K562 (cell line): Measurements from ENCODE around the gene STON1. TPM values are rescaled to one million over a fixed set of nuclear protein-coding genes. Genes with fewer than 3 reads are reported as not detected.

Experiments
- ATAC-seq: fragments of 200-7000 bp; cut with Tn5 transposase; 3 replicates; pipeline ENCODE4 v1.9.1; 2020; ENCODE audit warnings: moderate library complexity
- BruUV-seq: library from RNA; stranded (reverse); fragments of 400-500 nt; replicated peaks from 2 replicates; lab custom pipeline; 2021; lab: Mats Ljungman, UMichigan
- CTCF ChIA-PET: fragments of 300-600 bp; formaldehyde crosslinking; extraction: SDS; loops from one replicate; lab custom pipeline; 2021; ENCODE audit warnings: low intra/inter-chr PET ratio; lab: Yijun Ruan, JAX
- POLR2A ChIA-PET: fragments of 300-600, 350-650 bp; sonication (Branson Sonifier 250); formaldehyde crosslinking; extraction: SDS; loops from one replicate; lab custom pipeline; 2021; ENCODE audit warnings: antibody characterized with exemption, inconsistent platforms; lab: Yijun Ruan, JAX
- DNase-seq, 4 experiments: peaks; one replicate each; pipeline versions ENCODE4 v3.0.0 to v3.0.0-alpha.2; 2011 to 2018; ENCODE audit warnings: low spot score in 3 of 4, mixed read lengths in 3 of 4; ENCODE audit errors: extremely low read depth in 1 of 4
- FAIRE-seq: peaks from 2 replicates; lab custom pipeline; 2011; peaks lifted over from hg19 to GRCh38; lab: Jason Lieb, UNC
- H2AFZ ChIP-seq: 2 replicates; pipeline ENCODE4 v1.6.0; 2011; ENCODE audit warnings: low read depth, low read length, control low read depth, inconsistent platforms
- H3K27ac ChIP-seq: fragments of 200-600 bp; 3 replicates; pipeline ENCODE4 v1.8.0; 2011; ENCODE audit warnings: low read depth, mild to moderate bottlenecking, control low read depth, inconsistent platforms, low read length, moderate library complexity, mixed read lengths; ENCODE audit errors: extremely low read depth
- H3K27me3 ChIP-seq, 2 experiments: fragments of 300-600 bp in 1 of 2; 2 replicates in 1 of 2; 3 replicates in 1 of 2; pipeline versions ENCODE4 v1.6.0 to v1.8.0; 2011; ENCODE audit warnings: inconsistent platforms in 2 of 2, low read length in 2 of 2, mild to moderate bottlenecking in 1 of 2, mixed read lengths in 1 of 2, moderate library complexity in 1 of 2; ENCODE audit not compliant: control insufficient read depth in 2 of 2, insufficient read depth in 2 of 2
- H3K36me3 ChIP-seq: fragments of 300-600 bp; 3 replicates; pipeline ENCODE4 v1.8.0; 2011; ENCODE audit warnings: mild to moderate bottlenecking, low read length, inconsistent platforms; ENCODE audit not compliant: control insufficient read depth, insufficient read depth
- H3K4me1 ChIP-seq, 2 experiments: fragments of 200-600 bp in 1 of 2; replicated peaks in 1 of 2; 2 replicates in 1 of 2; 3 replicates in 1 of 2; pipeline versions ENCODE4 v1.5.1 to v1.8.0; 2011; ENCODE audit warnings: inconsistent platforms in 2 of 2, low read length in 2 of 2, mild to moderate bottlenecking in 1 of 2, mixed read lengths in 1 of 2, moderate library complexity in 1 of 2; ENCODE audit not compliant: control insufficient read depth in 2 of 2, insufficient read depth in 2 of 2
- H3K4me2 ChIP-seq: 2 replicates; pipeline ENCODE4 v1.6.1; 2011; ENCODE audit warnings: low read length, control low read depth, inconsistent platforms, mixed read lengths; ENCODE audit not compliant: insufficient read depth
- H3K4me3 ChIP-seq: fragments of 200-600 bp; sonication (generic), shearing (Covaris generic); 2 replicates; pipeline ENCODE4 v1.5.1; 2016; ENCODE audit warnings: control low read depth, inconsistent platforms
- H3K79me2 ChIP-seq: fragments of 200-600 bp; 3 replicates; pipeline ENCODE4 v1.8.0; 2011; ENCODE audit warnings: low read length, inconsistent platforms; ENCODE audit not compliant: control insufficient read depth, insufficient read depth
- H3K9ac ChIP-seq, 2 experiments: 2 replicates each; pipeline versions ENCODE4 v1.6.0 to v1.6.1; 2011; ENCODE audit warnings: low read depth in 2 of 2, low read length in 2 of 2, control low read depth in 1 of 2, inconsistent platforms in 1 of 2, mild to moderate bottlenecking in 1 of 2, mixed read lengths in 1 of 2; ENCODE audit not compliant: insufficient read depth in 1 of 2
- H3K9me1 ChIP-seq: one replicate; pipeline ENCODE4 v1.6.0; 2011; ENCODE audit warnings: inconsistent platforms, mild to moderate bottlenecking, low read length, moderate library complexity; ENCODE audit not compliant: control insufficient read depth, insufficient read depth
- H3K9me3 ChIP-seq: replicated peaks from 2 replicates; pipeline ENCODE4 v1.5.1; 2011; ENCODE audit warnings: low read depth, low read length, inconsistent platforms; ENCODE audit not compliant: control insufficient read depth, insufficient read depth
- H4K20me1 ChIP-seq: replicated peaks from 2 replicates; pipeline ENCODE4 v1.6.1; 2011; ENCODE audit warnings: low read length, inconsistent platforms, mixed read lengths; ENCODE audit not compliant: control insufficient read depth, insufficient read depth
- EP400 ChIP-seq: fragments of 450-650 bp; IDR thresholded peaks from 2 replicates; pipeline ENCODE4 v1.6.1; 2017; ENCODE audit warnings: antibody characterized with exemption, mild to moderate bottlenecking, moderate library complexity
- HDAC6 ChIP-seq: IDR thresholded peaks from 2 replicates; pipeline ENCODE4 v1.6.1; 2012; ENCODE audit warnings: low read depth, mild to moderate bottlenecking, control low read depth, inconsistent platforms, low read length, moderate library complexity
- JUND ChIP-seq, 2 experiments: IDR thresholded peaks; 2 replicates in 1 of 2; 3 replicates in 1 of 2; pipeline ENCODE4 v1.6.1; 2011; ENCODE audit warnings: borderline replicate concordance in 2 of 2, low read depth in 2 of 2, low read length in 2 of 2, improper control_type of control experiment in 1 of 2, missing biosample characterization in 1 of 2, missing genetic modification characterization in 1 of 2, missing genetic modification reagents in 1 of 2
- KAT7 ChIP-seq: sonication (generic); formaldehyde crosslinking; IDR thresholded peaks from 2 replicates; pipeline ENCODE4 v1.8.0; 2022; ENCODE audit warnings: missing genetic modification reagents, mild to moderate bottlenecking, borderline replicate concordance
- MLX ChIP-seq, 2 experiments: fragments of 450-650 bp in 1 of 2; sonication (generic) in 1 of 2; formaldehyde crosslinking; conservative IDR thresholded peaks; 2 replicates each; pipeline versions ENCODE4 v1.4.0 to v1.8.1; 2020 to 2022; ENCODE audit warnings: mild to moderate bottlenecking in 1 of 2, missing genetic modification reagents in 1 of 2
- MYBL2 ChIP-seq, 2 experiments: fragments of 450-650 bp in 1 of 2; sonication (generic) in 1 of 2; formaldehyde crosslinking in 1 of 2; IDR thresholded peaks; 2 replicates each; pipeline versions ENCODE4 v1.6.1 to v1.8.1; 2017 to 2022; ENCODE audit warnings: borderline replicate concordance in 1 of 2, inconsistent platforms in 1 of 2, low read depth in 1 of 2, mild to moderate bottlenecking in 1 of 2, missing genetic modification reagents in 1 of 2, moderate library complexity in 1 of 2
- NONO ChIP-seq, 2 experiments: fragments of 200-400 bp in 1 of 2; fragments of 450-650 bp in 1 of 2; formaldehyde crosslinking in 1 of 2; IDR thresholded peaks; 2 replicates each; pipeline ENCODE4 v1.6.1; 2017; ENCODE audit warnings: low read depth in 2 of 2, mild to moderate bottlenecking in 2 of 2, moderate library complexity in 2 of 2, low read length in 1 of 2
- TAL1 ChIP-seq: fragments of 450-650 bp; IDR thresholded peaks from 2 replicates; pipeline ENCODE4 v1.6.1; 2016; ENCODE audit warnings: mild to moderate bottlenecking
- TBP ChIP-seq: optimal IDR thresholded peaks from 2 replicates; pipeline ENCODE3; 2011; ENCODE audit warnings: low read depth, low read length, improper control_type of control experiment
- TRIM28 ChIP-seq: fragments of 450-650 bp; IDR thresholded peaks from 2 replicates; pipeline ENCODE4 v1.6.1; 2017
- YY1 ChIP-seq, 3 experiments: IDR thresholded peaks; 2 replicates each; pipeline ENCODE4 v1.6.1; 2011; ENCODE audit warnings: low read length in 2 of 3, mild to moderate bottlenecking in 2 of 3, moderate library complexity in 2 of 3, borderline replicate concordance in 1 of 3, control low read depth in 1 of 3, low read depth in 1 of 3; ENCODE audit not compliant: insufficient read depth in 3 of 3, insufficient replicate concordance in 2 of 3, control insufficient read depth in 1 of 3, insufficient read length in 1 of 3; ENCODE audit errors: extremely low read depth in 1 of 3
- ZNF41 ChIP-seq: fragments of 250-450 bp; sonication (Bioruptor Pico); conservative IDR thresholded peaks from 2 replicates; pipeline ENCODE4 v1.4.0; 2020; ENCODE audit warnings: mild to moderate bottlenecking
- WGBS: fragments of 100-300 bp; shearing (Covaris generic); methylation state at CpG from one replicate; pipeline ENCODE4 v1.1.6; 2016; ENCODE audit warnings: low coverage, mixed read lengths; ENCODE audit not compliant: insufficient coverage; ENCODE audit errors: missing lambda C conversion rate; 5-methylcytosine and 5-hydroxymethylcytosine counted together
- in situ Hi-C: fragments of 300-500 bp; cut with MboI; formaldehyde crosslinking; loops from 4 replicates; pipeline ENCODE4 v1.15.0; 2018; ENCODE audit warnings: inconsistent platforms, mixed read lengths
- intact Hi-C: fragments of 100-400 bp; cut with micrococcal nuclease; formaldehyde crosslinking; loops from 2 replicates; pipeline ENCODE4 v1.14.2; 2022
- polyA plus RNA-seq, 8 experiments: library from polyadenylated mRNA; depleted of rRNA in 4 of 8; stranded (reverse) in 5 of 8; unstranded in 3 of 8; fragments of >200 nt; fragmentation: Nextera tagmentation in 2 of 8; fragmentation: Illumina TruSeq in 1 of 8; extraction: Ambion mirVana in 2 of 8; extraction: Trizol in 1 of 8; gene quantifications; 2 replicates each; pipeline versions ENCODE4 v1.2.1 to v1.2.3, GENCODE V29; 2011 to 2014; ENCODE audit warnings: inconsistent platforms in 1 of 8, missing spikeins in 1 of 8
- total RNA-seq, 7 experiments: library from RNA; depleted of rRNA in 6 of 7; stranded (reverse); fragments of >200 nt in 6 of 7; fragmentation: Illumina TruSeq in 2 of 7; extraction: Trizol in 2 of 7; gene quantifications; 2 replicates each; pipeline versions ENCODE4 v1.2.1 to v1.2.3, GENCODE V29; 2011 to 2021; ENCODE audit warnings: low replicate concordance in 1 of 7

STON1 gene
- total and polyA plus RNA-seq, 9 of the 15 experiments (the other 6 are each of a cell fraction or from before 2014, with no cell fraction given) = 0.07 to 1.2 (median 0.55) TPM

GRCh38 chr2:48558456-48558855 is 28.5 kb downstream of the STON1 start:
- H2AFZ ChIP-seq = no peak overlapping the region
- DNase-seq = no peak
- H3K9ac ChIP-seq = no peak overlapping the region
- CTCF ChIA-PET = no interaction called here
- H4K20me1 ChIP-seq = no peaks in the 10 kb centered on the region
- FAIRE-seq = no peak
- no peak overlapping the region for H3K4me3 ChIP-seq
- no peaks in the 10 kb centered on the region for H3K36me3 ChIP-seq
- 0% methylated on average over 1 of the region's 1 CpG for WGBS
- TF ChIP-seq TRIM28 = no peak
- peaks cover 0 to 20% of the 10 kb centered on the region in 2 experiments; a peak in 3 of 5 replicates for H3K27me3 ChIP-seq
- no TSS peak for BruUV-seq
- H3K27ac ChIP-seq = no peak overlapping the region
- ATAC-seq = no peak
- H3K9me3 ChIP-seq = no peaks in the 10 kb centered on the region
- no peaks in the 10 kb centered on the region for H3K4me1 ChIP-seq
- H3K9me1 ChIP-seq = no peaks in the 10 kb centered on the region
- intact Hi-C loops = no loop called here
- in situ Hi-C loops = no loop called here
- no peaks in the 10 kb centered on the region for H3K79me2 ChIP-seq
- H3K4me2 ChIP-seq = no peak overlapping the region
- POLR2A ChIA-PET = interaction anchor here (0.5 to 1.9 kb wide), 2 partner anchors 12 to 75 kb away, joined by 3 to 4 read pairs; no protein-coding TSS in a partner anchor

- H4K20me1 ChIP-seq = no peaks in the 10 kb centered on the region
- H3K9me3 ChIP-seq = no peaks in the 10 kb centered on the region
- ChIA-PET POLR2A (interaction anchor here (0.6 to 1.9 kb wide), 3 partner anchors 14 to 79 kb away, joined by 3 to 4 read pairs (median 3); no protein-coding TSS in a partner anchor), CTCF (no interaction called here)
- H3K36me3 ChIP-seq = no peaks in the 10 kb centered on the region
- in situ Hi-C loops = no loop called here
- no peak overlapping the region for H3K27ac ChIP-seq
- 3% methylated on average over 5 of the region's 5 CpGs for WGBS
- H3K79me2 ChIP-seq = no peaks in the 10 kb centered on the region
- no peak overlapping the region for H3K9ac ChIP-seq
- ATAC-seq (peak; percentile 46; the same call in 2 of the 3 replicates), FAIRE-seq (no peak), DNase-seq (no peak)
- no peaks in the 10 kb centered on the region for H3K4me1 ChIP-seq
- H3K27me3 ChIP-seq = peaks cover 4 to 20% of the 10 kb centered on the region in 2 experiments; a peak in 4 of 5 replicates
- no peak overlapping the region for H2AFZ ChIP-seq
- H3K9me1 ChIP-seq = no peaks in the 10 kb centered on the region
- intact Hi-C loops = no loop called here
- no TSS peak for BruUV-seq
- no peak overlapping the region for H3K4me2 ChIP-seq
- no peak overlapping the region for H3K4me3 ChIP-seq
- no peak for TF ChIP-seq HDAC6
- no peak for TF ChIP-seq TAL1
- no peak for TF ChIP-seq MLX (CRISPR knock-in tag; conservative IDR thresholded peaks at IDR 0.05)
- no peak for TF ChIP-seq KAT7 (CRISPR knock-in tag)
- TF ChIP-seq TBP = no peak
- no peak for TF ChIP-seq JUND (IDR thresholded peaks at IDR 0.05; ENCODE audit: borderline replicate concordance, low read depth, low read length)
- no peak for TF ChIP-seq JUND (tag; IDR thresholded peaks at IDR 0.05; ENCODE audit: borderline replicate concordance, low read depth, low read length)
- TF ChIP-seq EP400 = no peak
- TF ChIP-seq MYBL2 (IDR thresholded peaks at IDR 0.05; ENCODE audit: low read depth) = no peak
- TF ChIP-seq MYBL2 (CRISPR knock-in tag; IDR thresholded peaks at IDR 0.05; ENCODE audit: borderline replicate concordance) = no peak
- no peak for TF ChIP-seq NONO (IDR thresholded peaks at IDR 0.05; ENCODE audit: low read depth in 2 of 2, low read length in 1 of 2)
- no peak for TF ChIP-seq YY1 (IDR thresholded peaks at IDR 0.05; ENCODE audit: borderline replicate concordance in 1 of 3, control insufficient read depth in 1 of 3, extremely low read depth in 1 of 3, insufficient read depth in 3 of 3, insufficient read length in 1 of 3, insufficient replicate concordance in 2 of 3, low read depth in 1 of 3, low read length in 2 of 3)
- TF ChIP-seq ZNF41 (CRISPR knock-in tag) = no peak
Observed at GRCh38 chr2:48560546-48561209, 30.7 kb downstream of the STON1 start.
